Fibroblast of lung (primary cell): ENCODE data around the gene LIAS. TPM values are rescaled to one million over a fixed set of nuclear protein-coding genes. Genes with fewer than 3 reads are reported as not detected.

Source experiments
- DNase-seq, 2 donors: peaks; one replicate each; pipeline versions ENCODE4 v3.0.0 to v3.0.0-alpha.2; 2010; ENCODE audit warnings: low read depth in 2 of 2
- H2AFZ ChIP-seq: 2 replicates; pipeline ENCODE4 v1.5.1; 2012; ENCODE audit warnings: low read length, control low read depth, inconsistent platforms
- H3K27ac ChIP-seq: 2 replicates; pipeline ENCODE4 v1.5.1; 2011; ENCODE audit warnings: low read length, control low read depth; ENCODE audit not compliant: insufficient read depth
- H3K27me3 ChIP-seq: 2 replicates; pipeline ENCODE4 v1.5.1; 2011; ENCODE audit warnings: mild to moderate bottlenecking, low read length; ENCODE audit not compliant: control insufficient read depth, insufficient read depth
- H3K36me3 ChIP-seq: 2 replicates; pipeline ENCODE4 v1.5.1; 2011; ENCODE audit warnings: low read length; ENCODE audit not compliant: control insufficient read depth, insufficient read depth
- H3K4me1 ChIP-seq: 2 replicates; pipeline ENCODE4 v1.5.1; 2011; ENCODE audit warnings: low read length; ENCODE audit not compliant: control insufficient read depth, insufficient read depth; ENCODE audit errors: extremely low read depth
- H3K4me2 ChIP-seq: 2 replicates; pipeline ENCODE4 v1.5.1; 2011; ENCODE audit warnings: low read length, control low read depth; ENCODE audit not compliant: insufficient read depth; ENCODE audit errors: extremely low read depth
- H3K4me3 ChIP-seq, 4 experiments: fragments of 200-600 bp in 1 of 4; sonication (generic) in 1 of 4; replicated peaks in 1 of 4; 2 replicates each; pipeline ENCODE4 v1.5.1; 2011 to 2016; ENCODE audit warnings: low read length in 4 of 4, low read depth in 3 of 4, mild to moderate bottlenecking in 3 of 4, control low read depth in 2 of 4, inconsistent platforms in 1 of 4, mixed read lengths in 1 of 4; ENCODE audit not compliant: insufficient read depth in 1 of 4; ENCODE audit errors: control extremely low read depth in 1 of 4
- H3K79me2 ChIP-seq: 2 replicates; pipeline ENCODE4 v1.5.1; 2012; ENCODE audit warnings: mild to moderate bottlenecking, low read length, inconsistent platforms; ENCODE audit not compliant: control insufficient read depth, insufficient read depth
- H3K9ac ChIP-seq: 2 replicates; pipeline ENCODE4 v1.5.1; 2011; ENCODE audit warnings: mild to moderate bottlenecking, low read length, control low read depth; ENCODE audit not compliant: insufficient read depth
- H3K9me3 ChIP-seq: 2 replicates; pipeline ENCODE4 v1.5.1; 2012; ENCODE audit warnings: low read depth, low read length; ENCODE audit not compliant: control insufficient read depth, insufficient read depth
- H4K20me1 ChIP-seq: 2 replicates; pipeline ENCODE4 v1.5.1; 2011; ENCODE audit warnings: low read length; ENCODE audit not compliant: control insufficient read depth, insufficient read depth; ENCODE audit errors: extremely low read depth
- CTCF ChIP-seq, 2 donors: IDR thresholded peaks in 1 of 2; conservative IDR thresholded peaks in 1 of 2; 1 replicate in 1 of 2; 2 replicates in 1 of 2; pipeline ENCODE4 v1.5.1; 2011 to 2012; ENCODE audit warnings: low read length in 2 of 2, control low read depth in 1 of 2, inconsistent platforms in 1 of 2, low read depth in 1 of 2, mild to moderate bottlenecking in 1 of 2
- EZH2 ChIP-seq: IDR thresholded peaks from 2 replicates; pipeline ENCODE4 v1.5.1; 2012; ENCODE audit warnings: low read length, control low read depth, mild to moderate bottlenecking; ENCODE audit errors: missing control alignments
- polyA plus RNA-seq, 2 donors: library from polyadenylated mRNA; depleted of rRNA in 1 of 2; stranded (reverse) in 1 of 2; unstranded in 1 of 2; fragments of >200 nt; gene quantifications; 2 replicates each; pipeline ENCODE4 v1.2.1, GENCODE V29; 2011 to 2012; ENCODE audit warnings: missing spikeins in 1 of 2
- total RNA-seq: library from RNA; depleted of rRNA; stranded (reverse); fragments of >200 nt; gene quantifications from 2 replicates; pipeline ENCODE4 v1.2.1, GENCODE V29; 2014

Gene LIAS
- total and polyA plus RNA-seq, 2 donors (not counting 1 experiment from before 2014, with no cell fraction given) = 7.1 to 8.6 TPM

GRCh38 chr4:39466747-39467146 lies 7.9 kb downstream of the LIAS start:
- Histone ChIP-seq H3K79me2 (no peaks in the 10 kb centered on the region), H3K4me3 (no peak overlapping the region), H3K36me3 (no peaks in the 10 kb centered on the region), H2AFZ (no peak overlapping the region), H3K27me3 (no peaks in the 10 kb centered on the region), H4K20me1 (no peaks in the 10 kb centered on the region), H3K27ac (no peak overlapping the region), H3K9ac (no peak overlapping the region), H3K4me1 (no peaks in the 10 kb centered on the region), H3K9me3 (no peaks in the 10 kb centered on the region), H3K4me2 (no peak overlapping the region)
- TF ChIP-seq CTCF (conservative IDR thresholded peaks at IDR 0.05 in 1 of 2, IDR thresholded peaks at IDR 0.05 in 1 of 2; ENCODE audit: low read depth in 1 of 2, low read length in 2 of 2) (no peak), EZH2 (no peak)
- DNase-seq = peak; percentile 61 to 68

GRCh38 chr4:39467464-39467863 lies 8.6 kb downstream of the LIAS start:
- Histone ChIP-seq H3K36me3 (no peaks in the 10 kb centered on the region), H3K27ac (no peak overlapping the region), H3K9me3 (no peaks in the 10 kb centered on the region), H3K4me1 (no peaks in the 10 kb centered on the region), H2AFZ (no peak overlapping the region), H3K27me3 (no peaks in the 10 kb centered on the region), H4K20me1 (no peaks in the 10 kb centered on the region), H3K4me3 (no peak overlapping the region), H3K4me2 (no peak overlapping the region), H3K79me2 (no peaks in the 10 kb centered on the region), H3K9ac (no peak overlapping the region)
- TF ChIP-seq CTCF (conservative IDR thresholded peaks at IDR 0.05 in 1 of 2, IDR thresholded peaks at IDR 0.05 in 1 of 2; ENCODE audit: low read depth in 1 of 2, low read length in 2 of 2) (no peak), EZH2 (no peak)
- no peak for DNase-seq

GRCh38 chr4:39469429-39470077 lies 10.7 kb downstream of the LIAS start:
- peak; percentile 81 to 92 for DNase-seq
- Histone ChIP-seq H3K79me2 (no peaks in the 10 kb centered on the region), H3K27ac (no peak overlapping the region), H4K20me1 (no peaks in the 10 kb centered on the region), H3K4me2 (no peak overlapping the region), H3K27me3 (no peaks in the 10 kb centered on the region), H3K9me3 (no peaks in the 10 kb centered on the region), H3K9ac (no peak overlapping the region), H3K36me3 (no peaks in the 10 kb centered on the region), H2AFZ (peak overlapping the region; percentile 9), H3K4me1 (no peaks in the 10 kb centered on the region), H3K4me3 (no peak overlapping the region)
- peak; percentile 80 to 91 for TF ChIP-seq CTCF (conservative IDR thresholded peaks at IDR 0.05 in 1 of 2, IDR thresholded peaks at IDR 0.05 in 1 of 2; ENCODE audit: low read depth in 1 of 2, low read length in 2 of 2)
- TF ChIP-seq EZH2 = no peak
